ENCODE results near the gene NOL11.

The NOL11 gene

GRCh38 chr17:67772679-67773078 lies 54.9 kb downstream of the NOL11 start:
- H3K4me3 ChIP-seq (ENCODE audit: low read depth, low read length), result no peak overlapping the region
- no peak for TF ChIP-seq CTCF (IDR thresholded peaks at IDR 0.05; ENCODE audit: control insufficient read depth, extremely low read depth, insufficient read depth)
- no peak for DNase-seq (ENCODE audit: low read depth)

GRCh38 chr17:67773246-67773645 lies 55.5 kb downstream of the NOL11 start:
- no peak overlapping the region for H3K4me3 ChIP-seq (ENCODE audit: low read depth, low read length)
- no peak for TF ChIP-seq CTCF (IDR thresholded peaks at IDR 0.05; ENCODE audit: control insufficient read depth, extremely low read depth, insufficient read depth)

GRCh38 chr17:67779098-67779672 lies 61.4 kb downstream of the NOL11 start:
- no peak overlapping the region for H3K4me3 ChIP-seq (ENCODE audit: low read depth, low read length)

More at GRCh38 chr17:67773246-67773645, 55.5 kb downstream of the NOL11 start:
- DNase-seq (ENCODE audit: low read depth), result no peak

GRCh38 chr17:67784364-67785121 lies 66.8 kb downstream of the NOL11 start:
- DNase-seq (ENCODE audit: low read depth), result no peak
- H3K4me3 ChIP-seq (ENCODE audit: low read depth, low read length), result no peak overlapping the region
- TF ChIP-seq CTCF (IDR thresholded peaks at IDR 0.05; ENCODE audit: control insufficient read depth, extremely low read depth, insufficient read depth), result no peak

More at GRCh38 chr17:67779098-67779672, 61.4 kb downstream of the NOL11 start:
- DNase-seq (ENCODE audit: low read depth), result peak; percentile 92
- TF ChIP-seq CTCF (IDR thresholded peaks at IDR 0.05; ENCODE audit: control insufficient read depth, extremely low read depth, insufficient read depth), result peak; percentile 62

GRCh38 chr17:67785122-67785477 lies 67.4 kb downstream of the NOL11 start:
- no peak overlapping the region for H3K4me3 ChIP-seq (ENCODE audit: low read depth, low read length)
- no peak for DNase-seq (ENCODE audit: low read depth)
- TF ChIP-seq CTCF (IDR thresholded peaks at IDR 0.05; ENCODE audit: control insufficient read depth, extremely low read depth, insufficient read depth), result no peak

- no peak overlapping the region for H3K4me3 ChIP-seq (ENCODE audit: low read depth, low read length)
- no peak for DNase-seq (ENCODE audit: low read depth)
- TF ChIP-seq CTCF (IDR thresholded peaks at IDR 0.05; ENCODE audit: control insufficient read depth, extremely low read depth, insufficient read depth), result no peak
Measured at GRCh38 chr17:67785504-67785903, 67.8 kb downstream of the NOL11 start.

Data from LNCaP clone FGC (cell line).